ENCODE measurements around the gene MS4A7. TPM values are rescaled to one million over a fixed set of nuclear protein-coding genes. Genes with fewer than 3 reads are reported as not detected.

The MS4A7 gene
- total and polyA plus RNA-seq, 11 donors = 2.7 to 57.1 (median 8.3) TPM

DNA sequence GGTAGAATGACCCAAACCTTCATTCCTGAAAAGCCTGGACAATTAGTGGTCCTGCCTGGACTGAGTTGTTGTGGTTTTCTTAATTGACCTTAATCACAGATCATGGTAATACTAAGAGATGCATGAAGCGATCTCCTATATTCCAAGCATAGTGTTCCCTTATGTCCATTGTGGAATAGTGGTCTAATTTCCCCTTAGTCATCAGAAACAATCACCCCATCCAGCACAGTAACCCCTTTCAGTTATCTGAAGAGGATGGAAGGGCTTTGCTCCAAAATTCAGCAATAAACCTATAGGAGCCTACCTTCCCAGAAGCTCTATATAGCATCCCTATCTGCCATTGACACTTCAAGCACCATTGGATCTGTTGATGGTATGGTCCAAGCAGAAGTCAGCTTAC is 44.3 kb downstream of the MS4A7 start:
- ATAC-seq = no peak
- Histone ChIP-seq H3K36me3 (no peaks in the 10 kb centered on the region), H3K27me3 (no peaks in the 10 kb centered on the region), H3K9me3 (peaks cover 0 to 12% (median 4%) of the 10 kb centered on the region in 12 donors), H3K27ac (no peak overlapping the region), H3K4me3 (no peak overlapping the region), H3K4me1 (no peaks in the 10 kb centered on the region)
- 43 to 73% (median 66%) methylated on average over 1 of the region's 1 CpG for WGBS, 4 donors
- no peak for TF ChIP-seq POLR2A (IDR thresholded peaks at IDR 0.05)
- TF ChIP-seq, protein P1, sequence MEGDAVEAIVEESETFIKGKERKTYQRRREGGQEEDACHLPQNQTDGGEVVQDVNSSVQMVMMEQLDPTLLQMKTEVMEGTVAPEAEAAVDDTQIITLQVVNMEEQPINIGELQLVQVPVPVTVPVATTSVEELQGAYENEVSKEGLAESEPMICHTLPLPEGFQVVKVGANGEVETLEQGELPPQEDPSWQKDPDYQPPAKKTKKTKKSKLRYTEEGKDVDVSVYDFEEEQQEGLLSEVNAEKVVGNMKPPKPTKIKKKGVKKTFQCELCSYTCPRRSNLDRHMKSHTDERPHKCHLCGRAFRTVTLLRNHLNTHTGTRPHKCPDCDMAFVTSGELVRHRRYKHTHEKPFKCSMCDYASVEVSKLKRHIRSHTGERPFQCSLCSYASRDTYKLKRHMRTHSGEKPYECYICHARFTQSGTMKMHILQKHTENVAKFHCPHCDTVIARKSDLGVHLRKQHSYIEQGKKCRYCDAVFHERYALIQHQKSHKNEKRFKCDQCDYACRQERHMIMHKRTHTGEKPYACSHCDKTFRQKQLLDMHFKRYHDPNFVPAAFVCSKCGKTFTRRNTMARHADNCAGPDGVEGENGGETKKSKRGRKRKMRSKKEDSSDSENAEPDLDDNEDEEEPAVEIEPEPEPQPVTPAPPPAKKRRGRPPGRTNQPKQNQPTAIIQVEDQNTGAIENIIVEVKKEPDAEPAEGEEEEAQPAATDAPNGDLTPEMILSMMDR (IDR thresholded peaks at IDR 0.05) = no peak
- intact Hi-C loops (cut with DNase I) = no loop called here
- no peak for DNase-seq

DNA sequence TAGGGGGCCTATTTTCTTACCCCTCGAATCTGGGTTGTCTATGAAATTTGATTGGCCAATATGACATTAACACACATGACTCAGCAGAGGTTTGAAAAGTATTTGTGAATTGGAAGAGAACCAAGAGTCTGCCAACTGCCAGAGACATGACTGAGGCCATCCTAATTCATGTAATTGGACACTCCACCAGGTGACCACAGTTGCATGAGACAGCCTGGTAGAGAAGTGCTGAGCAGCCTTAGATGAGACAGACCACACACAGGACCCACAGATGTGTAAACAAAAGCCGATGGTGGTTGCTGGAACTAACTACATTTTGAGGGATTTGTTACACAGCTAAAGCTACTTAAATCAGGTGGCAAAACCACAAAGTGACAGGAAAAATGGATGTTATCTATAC is 50.2 kb downstream of the MS4A7 start:
- DNase-seq (no peak), ATAC-seq (no peak)
- Histone ChIP-seq H3K27me3 (no peaks in the 10 kb centered on the region), H3K4me1 (no peaks in the 10 kb centered on the region), H3K36me3 (no peaks in the 10 kb centered on the region), H3K4me3 (no peak overlapping the region), H3K9me3 (no peaks in the 10 kb centered on the region), H3K27ac (no peak overlapping the region)
- intact Hi-C loops (cut with DNase I) = no loop called here
- TF ChIP-seq, protein P1 (IDR thresholded peaks at IDR 0.05) = no peak
- TF ChIP-seq POLR2A (IDR thresholded peaks at IDR 0.05) = no peak
- WGBS, 4 donors = 61 to 75% (median 65%) methylated on average over 2 of the region's 2 CpGs

DNA sequence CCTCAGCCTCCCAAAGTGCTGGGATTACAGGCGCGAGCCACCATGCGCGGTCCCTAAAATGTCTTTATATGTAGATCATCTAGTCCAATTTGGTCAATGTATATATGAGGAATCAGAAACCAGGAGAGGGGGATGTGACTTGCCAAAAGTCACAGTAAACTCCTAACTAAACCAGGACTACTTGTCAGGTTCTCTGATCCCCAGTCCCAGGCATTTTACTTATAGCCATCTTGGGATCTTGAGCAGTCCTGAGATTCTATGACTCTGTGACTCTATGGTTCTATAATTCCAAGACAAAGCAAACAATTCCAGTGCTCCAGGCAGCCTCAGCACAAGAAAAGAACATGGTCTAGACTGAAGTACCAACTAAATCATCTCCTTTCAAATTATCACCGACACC is 50.9 kb downstream of the MS4A7 start, which contains the start of gene MS4A5:
MS4A5 (plus strand) TSS at position 301 of the 400 bp plus-strand sequence. CDS start 103 bp downstream, outside the sequence.
- no peaks in the 10 kb centered on the region for H3K9me3 ChIP-seq
- H3K4me1 ChIP-seq = no peaks in the 10 kb centered on the region
- ATAC-seq (no peak), DNase-seq (no peak)
- no peaks in the 10 kb centered on the region for H3K27me3 ChIP-seq
- no peak within 1 kb of the TSS for H3K4me3 ChIP-seq
- intact Hi-C loops (cut with DNase I) = no loop called here
- H3K36me3 ChIP-seq = no peaks in the 10 kb centered on the region
- no peak within 1 kb of the TSS for H3K27ac ChIP-seq
- 92 to 96% (median 95%) methylated on average over 5 of the region's 5 CpGs for WGBS, 4 donors
- TF ChIP-seq, protein P1 (IDR thresholded peaks at IDR 0.05) = no peak
- TF ChIP-seq POLR2A (IDR thresholded peaks at IDR 0.05) = no peak

DNA sequence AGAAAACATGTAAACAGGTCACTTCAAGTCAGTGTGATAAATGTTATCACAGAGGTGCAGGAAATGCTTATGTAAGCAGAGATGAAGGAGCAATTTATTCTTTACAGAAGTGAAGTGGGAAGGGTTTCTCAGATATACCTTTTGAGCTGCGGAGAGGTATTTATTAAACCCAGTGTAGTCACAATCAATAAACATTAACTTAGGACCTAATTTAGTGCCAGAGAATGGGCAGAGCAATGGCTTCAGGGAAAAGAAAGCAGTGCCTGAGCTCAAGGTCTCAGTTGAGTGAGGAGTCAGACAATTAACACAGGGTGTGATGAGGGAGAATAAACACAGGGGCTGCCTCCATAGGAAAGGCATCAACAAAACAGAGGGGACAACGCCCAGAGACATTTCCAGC is 52.9 kb downstream of the MS4A7 start:
- intact Hi-C loops (cut with DNase I) = no loop called here
- Histone ChIP-seq H3K4me1 (no peaks in the 10 kb centered on the region), H3K27ac (no peak overlapping the region), H3K27me3 (no peaks in the 10 kb centered on the region), H3K36me3 (no peaks in the 10 kb centered on the region), H3K9me3 (no peaks in the 10 kb centered on the region), H3K4me3 (no peak overlapping the region)
- 69 to 81% (median 76%) methylated on average over 2 of the region's 2 CpGs for WGBS, 4 donors
- no peak for DNase-seq
- ATAC-seq = no peak
- no peak for TF ChIP-seq POLR2A (IDR thresholded peaks at IDR 0.05)
- TF ChIP-seq, protein P1 (IDR thresholded peaks at IDR 0.05) = no peak
